Measurements from ENCODE around the gene VAV3.

The VAV3 gene

GRCh38 chr1:107625405-107626029 lies 339.5 kb downstream of the VAV3 start:
- DNase-seq: no peak

DNA sequence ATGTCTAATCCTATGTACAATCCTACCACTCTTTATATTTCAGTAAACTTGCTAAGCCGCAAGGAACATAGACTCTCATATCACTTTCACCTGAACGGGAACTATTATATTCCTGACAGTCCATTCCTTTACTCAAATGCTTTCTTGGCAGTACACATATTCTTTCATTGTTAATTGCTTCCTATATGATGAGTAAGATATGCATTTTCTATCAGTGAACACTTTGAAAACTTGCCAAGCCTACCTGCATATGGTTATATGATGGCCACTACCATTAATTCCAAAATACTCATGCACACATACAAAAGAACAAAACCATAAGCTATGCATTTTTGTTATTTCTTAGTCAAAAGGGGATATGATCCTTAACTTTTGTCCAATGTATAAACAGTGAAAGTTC lies 341.5 kb downstream of the VAV3 start:
- DNase-seq: no peak

DNA sequence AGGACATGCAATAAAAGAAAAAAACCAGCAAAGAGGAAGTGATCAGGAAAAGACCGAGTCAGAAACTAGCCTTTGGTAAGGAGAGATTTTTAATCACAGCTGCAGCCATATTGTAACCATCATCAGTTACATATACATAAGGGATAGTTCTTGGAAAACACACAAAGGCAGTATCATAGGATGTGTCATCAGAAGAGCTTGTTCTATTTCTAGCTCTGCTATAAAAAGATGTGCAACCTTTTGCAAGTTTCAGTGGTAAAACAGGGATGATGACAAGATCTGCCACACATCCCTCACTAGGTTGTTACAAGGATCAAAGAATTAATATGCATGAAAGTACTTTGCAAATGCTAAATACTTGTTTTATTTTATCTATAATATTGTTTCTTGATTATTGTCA lies 342.0 kb downstream of the VAV3 start:
- DNase-seq: no peak

GRCh38 chr1:107622535-107622934 lies 342.4 kb downstream of the VAV3 start:
- no peak for DNase-seq

DNA sequence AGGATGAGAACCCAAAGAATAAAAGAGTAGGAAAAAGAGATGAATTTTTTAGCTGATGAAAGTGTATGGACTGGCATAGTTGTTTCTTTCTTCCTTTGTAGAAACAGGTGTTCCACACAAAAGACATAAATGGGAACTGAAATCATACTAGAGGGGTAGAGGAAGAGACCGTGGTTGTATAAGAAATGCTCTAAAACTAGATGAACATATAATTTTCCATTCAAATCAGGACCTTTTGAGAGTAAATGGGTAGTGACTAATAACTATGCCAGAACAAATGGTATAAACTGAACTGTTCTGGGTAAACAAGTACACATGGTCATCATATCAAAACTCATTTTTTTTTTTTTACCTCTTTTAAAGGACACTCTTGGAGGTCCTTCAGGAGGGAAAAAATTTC lies 344.2 kb downstream of the VAV3 start:
- no peak for DNase-seq

- no peak for DNase-seq
These were observed 346.4 kb downstream of the VAV3 start for GRCh38 chr1:107618539-107618938.

DNA sequence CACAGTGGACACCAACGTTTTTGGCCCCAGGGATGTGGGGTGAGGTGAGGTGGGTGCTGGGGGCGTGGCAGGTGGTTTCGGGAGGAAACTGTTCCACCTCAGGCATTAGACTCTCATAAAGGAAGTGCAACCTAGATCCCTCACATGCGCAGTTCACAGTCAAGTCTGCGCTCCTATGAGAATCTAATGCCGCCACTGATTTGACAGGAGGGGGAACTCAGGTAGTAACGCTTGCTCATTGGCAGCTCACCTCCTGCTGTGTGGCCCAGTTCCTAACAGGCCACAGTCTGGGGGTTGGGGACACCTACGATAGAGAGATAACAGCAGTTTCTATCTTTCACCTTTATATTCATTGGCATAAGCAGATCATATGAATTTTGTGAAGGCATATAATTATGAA lies 347.1 kb downstream of the VAV3 start:
- DNase-seq: no peak

GRCh38 chr1:107617456-107617855 lies 347.5 kb downstream of the VAV3 start:
- DNase-seq: no peak

- DNase-seq: no peak
These were observed 355.2 kb downstream of the VAV3 start for GRCh38 chr1:107609808-107610207.

- DNase-seq: no peak
These were observed 360.2 kb downstream of the VAV3 start for GRCh38 chr1:107604825-107605224.

- no peak for DNase-seq
These were observed 364.3 kb downstream of the VAV3 start for GRCh38 chr1:107600607-107601160.

GRCh38 chr1:107599220-107599619 lies 365.8 kb downstream of the VAV3 start:
- no peak for DNase-seq

GRCh38 chr1:107597290-107597689 lies 367.7 kb downstream of the VAV3 start:
- no peak for DNase-seq

GRCh38 chr1:107594536-107594935 lies 370.4 kb downstream of the VAV3 start:
- no peak for DNase-seq

DNA sequence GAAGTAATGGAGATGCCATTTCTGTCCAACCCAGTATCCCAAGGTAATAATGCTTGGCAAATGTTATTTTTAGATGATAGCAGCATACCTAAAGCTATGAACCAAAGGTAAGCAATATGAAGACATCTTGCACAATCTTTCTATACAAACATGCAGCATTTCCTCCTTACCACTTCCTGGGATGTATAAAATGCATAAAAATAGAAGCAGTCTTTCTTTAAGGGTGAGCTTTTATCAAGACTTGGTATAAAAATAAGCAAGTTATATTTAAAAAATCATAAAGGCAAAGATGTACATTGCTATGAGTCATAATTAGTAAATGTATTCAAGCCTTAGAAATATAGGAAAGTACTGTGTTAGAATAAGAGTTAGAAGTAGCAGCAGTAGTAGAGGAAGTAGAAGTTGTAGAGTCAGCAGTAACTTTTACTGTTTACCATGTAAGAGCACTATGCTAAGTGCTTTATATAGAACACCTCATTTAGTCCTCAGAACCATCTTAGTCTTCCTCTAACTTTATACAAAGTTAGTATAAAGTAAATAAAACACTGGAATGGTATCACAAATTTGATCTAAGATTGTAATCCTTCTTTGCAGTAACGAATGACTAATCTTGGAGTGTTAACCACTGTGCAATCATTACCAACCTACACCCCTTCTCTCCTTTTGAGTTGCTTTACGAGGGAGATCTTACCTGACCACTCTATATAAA lies 371.3 kb downstream of the VAV3 start:
- no peak for DNase-seq

DNA sequence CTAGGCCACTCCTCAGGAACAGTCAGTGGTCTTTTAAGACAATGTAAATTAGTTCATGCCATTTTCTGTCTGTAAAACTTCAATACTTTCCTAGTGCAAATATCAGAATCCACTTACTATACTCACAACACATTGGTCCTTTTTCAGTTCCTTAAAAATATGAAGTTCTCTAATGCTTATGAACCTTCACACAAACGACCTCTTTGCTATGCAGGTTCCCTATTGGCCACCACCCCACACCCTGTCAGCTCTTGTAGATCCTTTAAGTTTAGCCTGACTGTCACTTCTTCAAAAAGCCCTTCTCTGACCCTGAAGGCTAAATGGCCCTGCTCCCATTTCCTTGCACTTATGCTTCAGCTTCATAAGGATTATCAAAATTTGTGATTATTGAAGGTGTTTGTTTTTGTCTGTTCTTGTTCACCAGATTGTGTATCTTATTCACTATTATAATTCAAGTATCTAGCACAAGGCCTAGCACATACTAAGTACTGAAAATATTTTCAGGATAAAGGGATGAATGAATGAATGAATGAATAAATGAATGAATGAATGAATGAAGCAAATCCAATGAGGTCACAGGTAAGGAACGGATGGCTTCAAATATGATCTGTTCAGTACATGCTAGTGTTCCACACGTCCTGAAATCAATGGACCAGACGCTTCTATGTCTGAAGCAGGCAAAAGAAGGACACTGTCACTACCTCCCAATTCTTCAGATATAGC lies 373.9 kb downstream of the VAV3 start:
- DNase-seq: no peak

- DNase-seq: no peak
These were observed 374.9 kb downstream of the VAV3 start for GRCh38 chr1:107590087-107590486.

DNA sequence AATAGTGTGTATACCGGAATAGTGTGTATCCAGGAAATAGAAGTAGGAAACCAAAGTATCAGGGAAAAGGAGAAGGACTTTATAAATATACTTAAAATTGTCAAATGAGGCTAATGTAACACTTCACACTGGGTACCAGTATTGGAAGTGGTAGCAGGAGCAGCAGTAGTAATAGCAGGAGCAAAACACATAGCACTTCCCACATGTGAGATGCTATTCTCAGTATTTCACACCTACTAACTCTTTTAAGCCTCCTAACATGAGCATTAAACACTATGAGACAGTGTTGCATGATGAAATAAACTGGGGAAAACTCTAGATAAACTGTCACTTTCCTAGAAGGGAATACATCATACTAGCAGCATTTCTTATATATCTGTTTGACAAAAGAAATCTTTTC lies 376.7 kb downstream of the VAV3 start:
- DNase-seq: no peak

DNA sequence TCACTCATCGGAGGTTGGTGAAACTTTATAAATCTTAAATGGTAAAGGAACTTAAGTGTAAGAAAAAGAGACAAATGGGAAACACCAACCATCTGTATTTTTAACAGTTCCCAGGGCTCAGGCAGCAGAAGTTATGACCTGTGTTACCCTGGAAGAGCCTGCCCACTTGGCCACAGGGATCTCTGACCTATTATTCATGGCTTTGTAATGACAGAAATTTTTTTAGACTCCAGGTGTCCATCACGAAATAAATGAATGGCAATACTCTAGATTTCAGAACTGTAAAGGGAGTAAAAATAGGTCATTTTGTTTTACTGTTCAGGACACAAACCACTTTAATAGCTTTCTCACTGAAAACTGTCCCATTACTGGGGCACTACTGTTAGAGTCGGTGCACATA lies 389.8 kb downstream of the VAV3 start:
- DNase-seq: no peak

DNA sequence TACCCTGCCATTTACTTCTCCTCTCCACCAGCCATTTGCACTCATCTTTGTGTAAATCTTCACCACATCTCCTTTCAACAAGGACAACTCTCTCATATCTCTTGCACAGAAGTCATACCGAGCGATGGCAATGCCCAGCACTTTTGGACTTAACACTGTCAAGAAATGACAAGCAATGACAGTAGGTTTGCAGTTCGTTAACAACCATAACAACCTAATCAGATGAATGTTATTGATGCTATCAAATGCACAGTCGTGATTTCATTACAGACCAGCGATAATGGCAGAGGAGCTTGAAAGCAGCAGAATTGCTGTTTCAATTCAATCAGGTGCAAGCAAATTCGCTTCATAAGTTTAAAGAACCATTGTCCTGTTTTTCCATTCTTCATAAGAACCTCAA lies 390.9 kb downstream of the VAV3 start:
- DNase-seq: no peak

DNA sequence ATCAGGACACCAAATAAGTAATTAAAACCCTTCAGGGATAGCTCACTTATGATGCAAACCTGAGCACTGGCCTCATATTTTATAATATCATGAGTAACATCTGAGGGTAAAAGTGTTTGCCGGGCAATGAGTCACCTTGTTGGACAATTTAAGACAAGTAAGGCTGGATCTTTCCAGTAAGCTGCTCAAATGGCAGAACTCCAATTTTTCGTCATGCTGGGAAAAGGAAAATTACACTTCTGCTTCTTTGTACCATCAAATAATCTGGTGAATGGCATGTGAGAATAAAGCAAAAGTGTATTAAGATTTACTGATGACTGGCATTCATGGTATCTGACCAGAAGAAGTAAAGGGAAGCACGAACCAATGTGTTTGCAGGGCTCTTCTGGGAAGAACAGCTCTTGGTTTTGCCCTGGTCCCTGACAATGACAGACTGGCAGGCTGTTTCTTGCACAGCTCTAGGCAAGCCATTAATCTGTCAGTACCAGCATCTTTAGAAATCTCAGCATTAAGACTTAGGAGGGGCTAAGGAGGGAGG lies 392.2 kb downstream of the VAV3 start:
- no peak for DNase-seq

DNA sequence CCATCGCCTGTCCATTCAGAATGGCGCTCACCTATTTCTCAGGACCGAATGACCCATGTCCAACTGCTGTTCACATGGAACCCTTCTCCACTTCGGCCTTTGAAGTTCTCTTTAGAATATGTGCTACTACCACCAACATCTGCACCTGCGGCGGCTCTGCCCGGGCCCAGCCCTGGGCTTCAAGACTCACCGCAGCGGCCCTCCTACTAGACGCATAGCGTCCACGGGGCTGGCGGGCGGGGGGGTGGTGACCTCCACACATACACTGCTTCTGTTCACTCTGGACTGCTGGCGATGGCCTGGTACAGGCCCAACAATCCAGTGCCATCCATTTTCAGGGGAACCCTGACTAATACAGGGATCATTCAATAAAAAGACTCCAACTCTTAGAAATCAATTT lies 394.2 kb downstream of the VAV3 start:
- no peak for DNase-seq

DNA sequence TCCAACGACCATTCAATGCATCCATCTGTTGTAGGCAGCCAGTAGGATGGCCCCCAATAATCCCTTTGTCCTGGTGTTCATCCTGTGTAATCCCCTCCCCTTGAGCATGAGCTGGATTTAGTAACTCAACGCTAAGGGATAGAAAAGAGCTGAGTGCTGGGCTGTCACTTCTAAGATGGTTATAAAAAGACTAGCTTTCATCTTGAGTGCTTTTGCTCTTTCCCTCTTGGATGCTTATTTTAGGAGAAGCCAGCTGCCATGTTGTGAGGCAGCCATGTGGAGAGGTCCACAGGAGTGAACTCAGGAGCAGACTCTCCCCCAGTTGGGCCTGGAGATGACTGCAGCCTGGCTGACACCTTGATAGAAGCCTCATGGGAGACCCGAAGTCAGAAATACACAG lies 401.5 kb downstream of the VAV3 start:
- DNase-seq: no peak

DNA sequence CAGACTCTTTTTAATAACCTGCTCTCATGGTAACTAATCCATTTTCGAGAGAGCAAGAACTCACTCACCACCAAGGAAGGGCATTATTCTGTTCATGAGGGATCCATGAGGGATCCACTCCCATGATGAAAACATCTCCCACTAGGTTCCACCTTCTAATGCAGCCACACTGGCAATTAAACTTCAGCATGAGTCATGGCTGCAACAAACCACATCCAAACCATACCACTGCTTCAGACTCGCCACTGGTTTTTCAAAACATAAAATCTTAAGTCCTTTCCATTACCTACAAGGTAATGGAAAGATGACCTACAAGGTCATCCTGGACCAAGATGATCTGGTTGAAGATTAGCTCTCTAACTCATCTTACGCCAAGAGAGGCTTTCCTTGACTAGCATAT lies 405.1 kb downstream of the VAV3 start:
- DNase-seq: no peak

Measured in 8988T (cell line).